Liver (tissue), 9 donors: Measurements from ENCODE around the gene ZACN. TPM values are rescaled to one million over a fixed set of nuclear protein-coding genes. Genes with fewer than 3 reads are reported as not detected.

Source experiments
- DNase-seq: peaks from one replicate; pipeline ENCODE4 v3.0.0-alpha.2; 2017; ENCODE audit warnings: low spot score
- H3K27ac ChIP-seq, 2 donors: one replicate each; pipeline ENCODE4 v1.7.0; 2013; ENCODE audit warnings: inconsistent platforms in 2 of 2, low read length in 2 of 2, control low read depth in 1 of 2, low read depth in 1 of 2, mild to moderate bottlenecking in 1 of 2
- H3K27me3 ChIP-seq, 4 donors: one replicate each; pipeline versions ENCODE4 v1.6.1 to v1.7.0; 2013; ENCODE audit warnings: low read length in 3 of 4, inconsistent platforms in 1 of 4, mild to moderate bottlenecking in 1 of 4, moderate library complexity in 1 of 4; ENCODE audit not compliant: control insufficient read depth in 4 of 4, insufficient read depth in 4 of 4
- H3K36me3 ChIP-seq, 4 donors: one replicate each; pipeline versions ENCODE4 v1.6.1 to v1.7.0; 2013; ENCODE audit warnings: low read length in 3 of 4, mild to moderate bottlenecking in 3 of 4, low read depth in 1 of 4, moderate library complexity in 1 of 4; ENCODE audit not compliant: control insufficient read depth in 4 of 4, insufficient read depth in 3 of 4
- H3K4me1 ChIP-seq, 4 donors: one replicate each; pipeline versions ENCODE4 v1.6.1 to v1.7.0; 2013; ENCODE audit warnings: low read length in 3 of 4, mild to moderate bottlenecking in 3 of 4, moderate library complexity in 1 of 4; ENCODE audit not compliant: control insufficient read depth in 4 of 4, insufficient read depth in 4 of 4
- H3K4me3 ChIP-seq, 3 donors: one replicate each; pipeline versions ENCODE4 v1.6.1 to v1.7.0; 2013; ENCODE audit warnings: low read length in 3 of 3, control low read depth in 1 of 3, low read depth in 1 of 3, mild to moderate bottlenecking in 1 of 3
- H3K9ac ChIP-seq, 2 donors: one replicate each; pipeline ENCODE4 v1.7.0; 2013; ENCODE audit warnings: low read length in 2 of 2, mild to moderate bottlenecking in 2 of 2, moderate library complexity in 2 of 2, control low read depth in 1 of 2, low read depth in 1 of 2
- H3K9me3 ChIP-seq, 4 donors: one replicate each; pipeline versions ENCODE4 v1.6.1 to v1.7.0; 2013; ENCODE audit warnings: low read length in 3 of 4; ENCODE audit not compliant: control insufficient read depth in 4 of 4
- EGR1 ChIP-seq, 2 donors: IDR thresholded peaks; 2 replicates each; pipeline ENCODE4 v1.6.1; 2016 to 2018; ENCODE audit warnings: antibody characterized with exemption in 2 of 2, low read depth in 2 of 2
- FOXA1 ChIP-seq: IDR thresholded peaks from 2 replicates; pipeline ENCODE4 v1.6.1; 2016; ENCODE audit warnings: antibody characterized with exemption
- GABPA ChIP-seq, 2 donors: IDR thresholded peaks in 1 of 2; conservative IDR thresholded peaks in 1 of 2; 2 replicates each; pipeline ENCODE4 v1.6.1; 2016; ENCODE audit warnings: antibody characterized with exemption in 2 of 2, mild to moderate bottlenecking in 1 of 2, moderate library complexity in 1 of 2
- HNF4A ChIP-seq, 2 donors: conservative IDR thresholded peaks; 2 replicates each; pipeline ENCODE4 v1.6.1; 2016; ENCODE audit warnings: antibody characterized with exemption in 2 of 2, mild to moderate bottlenecking in 2 of 2
- JUND ChIP-seq, 2 donors: IDR thresholded peaks; 2 replicates each; pipeline ENCODE4 v1.6.1; 2016; ENCODE audit warnings: antibody characterized with exemption in 2 of 2
- RAD21 ChIP-seq, 2 donors: IDR thresholded peaks; 2 replicates each; pipeline ENCODE4 v1.6.1; 2016; ENCODE audit warnings: antibody characterized with exemption in 2 of 2, mild to moderate bottlenecking in 2 of 2
- SP1 ChIP-seq: IDR thresholded peaks from 2 replicates; pipeline ENCODE4 v1.6.1; 2018; ENCODE audit warnings: antibody characterized with exemption, mild to moderate bottlenecking
- YY1 ChIP-seq: IDR thresholded peaks from 2 replicates; pipeline ENCODE4 v1.6.1; 2016; ENCODE audit warnings: antibody characterized with exemption, mild to moderate bottlenecking
- WGBS: extraction: QIAGEN DNeasy Blood & Tissue Kit; methylation state at CpG from one replicate; pipeline ENCODE4 v1.1.7; 2013; 5-methylcytosine and 5-hydroxymethylcytosine counted together
- polyA plus RNA-seq, 2 donors: library from polyadenylated mRNA; stranded (reverse) in 1 of 2; unstranded in 1 of 2; fragments of 200-250 nt in 1 of 2; fragments of >200 nt in 1 of 2; fragmentation: Nextera tagmentation in 1 of 2; extraction: Ambion mirVana in 1 of 2; gene quantifications; one replicate each; pipeline versions ENCODE4 v1.2.1 to v1.2.3, GENCODE V29; 2013 to 2015
- total RNA-seq, 2 donors: library from RNA; depleted of rRNA; stranded (reverse); fragments of >200 nt; gene quantifications; one replicate each; pipeline ENCODE4 v1.2.3, GENCODE V29; 2014
- TF ChIP-seq, protein P1 (sequence below): IDR thresholded peaks from 2 replicates; pipeline ENCODE4 v1.6.1; 2016; ENCODE audit warnings: antibody characterized with exemption
- TF ChIP-seq, protein P2 (sequence below): IDR thresholded peaks from 2 replicates; pipeline ENCODE4 v1.6.1; 2016; ENCODE audit warnings: antibody characterized with exemption
- TF ChIP-seq, protein P3 (sequence below): fragments of 150-350 bp; IDR thresholded peaks from 2 replicates; pipeline ENCODE4 v1.5.1; 2017; ENCODE audit warnings: improper control_type of control experiment, low read depth, low read length; ENCODE audit not compliant: missing input control
- TF ChIP-seq, protein P4 (sequence below): IDR thresholded peaks from 2 replicates; pipeline ENCODE4 v1.6.1; 2016; ENCODE audit warnings: antibody characterized with exemption
- donor health status: healthy.
- donor health status: healthy.
- donor health status: healthy.
- donor health status: healthy.
- donor health status: healthy.

The ZACN gene
- total and polyA plus RNA-seq, 4 donors, result 0.35 to 1.9 TPM; not detected in 2

DNA sequence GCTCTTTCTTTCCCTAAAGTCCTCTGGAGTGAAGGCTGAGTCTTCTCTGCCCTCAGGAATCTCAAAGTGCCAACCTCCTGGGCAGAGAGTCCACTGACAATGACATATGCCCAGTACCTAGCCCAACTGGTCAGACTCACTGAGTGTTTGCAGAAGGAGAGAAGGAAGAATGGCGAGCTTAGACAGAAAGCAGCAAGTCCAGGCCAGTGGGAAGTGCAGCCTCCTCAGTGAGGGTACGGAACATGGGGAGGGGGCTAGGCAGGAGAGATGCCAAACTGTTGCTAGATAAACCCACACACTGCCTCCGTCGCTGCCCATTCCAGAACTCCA is 23.9 kb downstream of the ZACN start:
- Histone ChIP-seq H3K27ac (peak overlapping the region in 1 of 2 donors; percentile 17), H3K4me3 (peak overlapping the region; percentile 76 to 96 (median 94)), H3K36me3 (peaks cover 8 to 19% (median 12%) of the 10 kb centered on the region in 4 donors), H3K9me3 (no peaks in the 10 kb centered on the region), H3K9ac (peak overlapping the region; percentile 10 to 53), H3K4me1 (peaks cover 3 to 14% (median 8%) of the 10 kb centered on the region in 4 donors), H3K27me3 (no peaks in the 10 kb centered on the region)
- 2% methylated on average over 4 of the region's 4 CpGs for WGBS
- TF ChIP-seq, protein P1, sequence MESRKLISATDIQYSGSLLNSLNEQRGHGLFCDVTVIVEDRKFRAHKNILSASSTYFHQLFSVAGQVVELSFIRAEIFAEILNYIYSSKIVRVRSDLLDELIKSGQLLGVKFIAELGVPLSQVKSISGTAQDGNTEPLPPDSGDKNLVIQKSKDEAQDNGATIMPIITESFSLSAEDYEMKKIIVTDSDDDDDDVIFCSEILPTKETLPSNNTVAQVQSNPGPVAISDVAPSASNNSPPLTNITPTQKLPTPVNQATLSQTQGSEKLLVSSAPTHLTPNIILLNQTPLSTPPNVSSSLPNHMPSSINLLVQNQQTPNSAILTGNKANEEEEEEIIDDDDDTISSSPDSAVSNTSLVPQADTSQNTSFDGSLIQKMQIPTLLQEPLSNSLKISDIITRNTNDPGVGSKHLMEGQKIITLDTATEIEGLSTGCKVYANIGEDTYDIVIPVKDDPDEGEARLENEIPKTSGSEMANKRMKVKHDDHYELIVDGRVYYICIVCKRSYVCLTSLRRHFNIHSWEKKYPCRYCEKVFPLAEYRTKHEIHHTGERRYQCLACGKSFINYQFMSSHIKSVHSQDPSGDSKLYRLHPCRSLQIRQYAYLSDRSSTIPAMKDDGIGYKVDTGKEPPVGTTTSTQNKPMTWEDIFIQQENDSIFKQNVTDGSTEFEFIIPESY, result no peak
- TF ChIP-seq, protein P2, sequence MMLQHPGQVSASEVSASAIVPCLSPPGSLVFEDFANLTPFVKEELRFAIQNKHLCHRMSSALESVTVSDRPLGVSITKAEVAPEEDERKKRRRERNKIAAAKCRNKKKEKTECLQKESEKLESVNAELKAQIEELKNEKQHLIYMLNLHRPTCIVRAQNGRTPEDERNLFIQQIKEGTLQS, result no peak
- no peak for TF ChIP-seq HNF4A (conservative IDR thresholded peaks at IDR 0.05)
- TF ChIP-seq YY1, result no peak
- no peak for TF ChIP-seq RAD21 (IDR thresholded peaks at IDR 0.05)
- no peak for TF ChIP-seq JUND (IDR thresholded peaks at IDR 0.05)
- TF ChIP-seq FOXA1, result no peak
- TF ChIP-seq, protein P3, sequence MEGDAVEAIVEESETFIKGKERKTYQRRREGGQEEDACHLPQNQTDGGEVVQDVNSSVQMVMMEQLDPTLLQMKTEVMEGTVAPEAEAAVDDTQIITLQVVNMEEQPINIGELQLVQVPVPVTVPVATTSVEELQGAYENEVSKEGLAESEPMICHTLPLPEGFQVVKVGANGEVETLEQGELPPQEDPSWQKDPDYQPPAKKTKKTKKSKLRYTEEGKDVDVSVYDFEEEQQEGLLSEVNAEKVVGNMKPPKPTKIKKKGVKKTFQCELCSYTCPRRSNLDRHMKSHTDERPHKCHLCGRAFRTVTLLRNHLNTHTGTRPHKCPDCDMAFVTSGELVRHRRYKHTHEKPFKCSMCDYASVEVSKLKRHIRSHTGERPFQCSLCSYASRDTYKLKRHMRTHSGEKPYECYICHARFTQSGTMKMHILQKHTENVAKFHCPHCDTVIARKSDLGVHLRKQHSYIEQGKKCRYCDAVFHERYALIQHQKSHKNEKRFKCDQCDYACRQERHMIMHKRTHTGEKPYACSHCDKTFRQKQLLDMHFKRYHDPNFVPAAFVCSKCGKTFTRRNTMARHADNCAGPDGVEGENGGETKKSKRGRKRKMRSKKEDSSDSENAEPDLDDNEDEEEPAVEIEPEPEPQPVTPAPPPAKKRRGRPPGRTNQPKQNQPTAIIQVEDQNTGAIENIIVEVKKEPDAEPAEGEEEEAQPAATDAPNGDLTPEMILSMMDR, result no peak
- no peak for TF ChIP-seq SP1
- no peak for TF ChIP-seq EGR1 (IDR thresholded peaks at IDR 0.05; ENCODE audit: low read depth in 2 of 2)
- DNase-seq, result peak; percentile 33

DNA sequence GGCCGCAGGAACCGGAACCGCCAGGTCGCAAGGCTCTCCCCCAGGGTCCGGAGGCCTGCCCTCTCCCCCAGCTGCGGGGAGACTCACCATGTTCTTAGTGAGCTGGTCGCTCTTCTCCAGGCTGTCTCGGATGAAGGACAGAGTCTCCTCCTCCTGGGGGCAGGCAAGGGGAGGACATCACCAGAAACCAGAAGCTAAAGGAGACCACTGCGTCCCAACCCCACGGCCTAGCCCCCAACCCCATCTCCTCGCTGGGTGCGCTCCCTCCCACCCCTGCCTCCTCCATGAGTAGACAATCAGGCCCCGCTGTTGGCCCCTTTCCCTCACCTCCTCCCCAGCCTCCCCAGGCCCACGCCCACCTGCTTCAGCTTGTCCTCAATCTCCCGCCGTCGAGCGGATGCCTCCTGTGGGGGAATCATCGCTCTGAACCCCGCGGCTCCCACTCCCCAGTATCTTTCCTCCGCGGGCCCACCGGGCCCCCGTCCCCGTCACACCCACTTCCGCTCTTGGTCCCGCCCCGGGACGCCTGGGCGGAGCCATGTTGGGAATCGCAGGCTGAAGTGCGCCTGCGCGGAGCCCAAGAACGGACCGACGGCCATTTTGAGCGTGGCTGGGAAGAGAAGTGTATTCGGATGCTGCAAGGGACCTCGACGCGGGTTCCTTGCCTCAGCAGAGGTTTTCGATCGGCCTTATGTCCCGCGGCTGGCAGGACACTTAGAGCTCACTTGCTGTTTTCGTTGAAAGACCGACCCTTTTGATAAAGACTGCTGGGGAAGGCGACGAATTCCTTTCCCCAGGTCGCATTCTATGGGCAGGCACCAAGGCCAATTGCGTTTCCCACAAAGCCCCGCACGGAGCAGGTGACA is 24.5 kb downstream of the ZACN start, which contains the start of gene EXOC7:
Gene EXOC7, minus strand, starts transcription at position 514 of the 866 bp plus-strand sequence. Its CDS starts 95 bp downstream, at position 419.
- WGBS, result 5% methylated on average over 55 of the region's 55 CpGs

More for the DNA sequence above, 24.5 kb downstream of the ZACN start, which contains the start of gene EXOC7:
- H3K27me3 ChIP-seq, result no peaks in the 10 kb centered on the region
- peak within 1 kb of the TSS; percentile 76 to 96 (median 94) for H3K4me3 ChIP-seq
- H3K27ac ChIP-seq, result peak within 1 kb of the TSS; percentile 17 to 61
- H3K36me3 ChIP-seq, result peaks cover 8 to 19% (median 12%) of the 10 kb centered on the region in 4 donors
- H3K9ac ChIP-seq, result peak within 1 kb of the TSS; percentile 53 to 61
- peaks cover 3 to 14% (median 8%) of the 10 kb centered on the region in 4 donors for H3K4me1 ChIP-seq
- no peaks in the 10 kb centered on the region for H3K9me3 ChIP-seq
- DNase-seq, result peak; percentile 96
- TF ChIP-seq GABPA (IDR thresholded peaks at IDR 0.05 in 1 of 2, conservative IDR thresholded peaks at IDR 0.05 in 1 of 2) (peak in 1 of 2 donors; percentile 87), YY1 (peak; percentile 99)
- TF ChIP-seq, protein P1, result peak; percentile 74
- TF ChIP-seq, protein P4, sequence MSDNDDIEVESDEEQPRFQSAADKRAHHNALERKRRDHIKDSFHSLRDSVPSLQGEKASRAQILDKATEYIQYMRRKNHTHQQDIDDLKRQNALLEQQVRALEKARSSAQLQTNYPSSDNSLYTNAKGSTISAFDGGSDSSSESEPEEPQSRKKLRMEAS, result no peak
